OCI-LY7 (cell line): ENCODE data around the gene PLD2. TPM values are rescaled to one million over a fixed set of nuclear protein-coding genes. Genes with fewer than 3 reads are reported as not detected.

Source experiments
- BruUV-seq: library from RNA; stranded (reverse); fragments of 400-500 nt; replicated peaks from 2 replicates; lab custom pipeline; 2021; lab: Mats Ljungman, UMichigan
- CTCF ChIA-PET: fragments of 300-600 bp; sonication (Branson Sonifier 250); formaldehyde crosslinking; loops from one replicate; lab custom pipeline; 2022; ENCODE audit warnings: antibody characterized with exemption; ENCODE audit not compliant: unreplicated experiment; lab: Charles Lee
- POLR2A ChIA-PET: fragments of 300-600 bp; sonication (Branson Sonifier 250); formaldehyde crosslinking; loops from one replicate; lab custom pipeline; 2022; ENCODE audit warnings: antibody characterized with exemption; lab: Charles Lee
- DNase-seq: peaks from one replicate; pipeline ENCODE4 v3.0.0-alpha.2; 2015; ENCODE audit warnings: low spot score
- H2AFZ ChIP-seq: fragments of 200-600 bp; sonication (generic), shearing (Covaris generic); 2 replicates; pipeline ENCODE4 v1.6.1; 2014; ENCODE audit warnings: mild to moderate bottlenecking, antibody characterized with exemption, low read length, moderate library complexity
- H3K27ac ChIP-seq: fragments of 200-600 bp; sonication (generic); 2 replicates; pipeline ENCODE4 v1.5.1; 2014; ENCODE audit warnings: mixed run types, low read depth, mild to moderate bottlenecking, moderate library complexity, low read length, inconsistent platforms; ENCODE audit not compliant: poor library complexity, severe bottlenecking
- H3K36me3 ChIP-seq: fragments of 200-600 bp; sonication (generic); 2 replicates; pipeline ENCODE4 v1.6.1; 2014; ENCODE audit warnings: mild to moderate bottlenecking, antibody characterized with exemption, low read length, moderate library complexity, mixed read lengths; ENCODE audit not compliant: insufficient read depth
- H3K4me1 ChIP-seq: fragments of 200-600 bp; sonication (generic); 2 replicates; pipeline ENCODE4 v1.5.1; 2014; ENCODE audit warnings: mild to moderate bottlenecking, low read length; ENCODE audit not compliant: insufficient read depth, poor library complexity, severe bottlenecking
- H3K4me2 ChIP-seq: fragments of 200-600 bp; sonication (generic); 2 replicates; pipeline ENCODE4 v1.6.1; 2014; ENCODE audit warnings: mild to moderate bottlenecking, low read length
- H3K4me3 ChIP-seq: fragments of 200-600 bp; sonication (generic); 2 replicates; pipeline ENCODE4 v1.5.1; 2014; ENCODE audit warnings: mild to moderate bottlenecking, low read depth, low read length; ENCODE audit not compliant: poor library complexity, severe bottlenecking
- H3K79me2 ChIP-seq: fragments of 200-600 bp; sonication (generic); 2 replicates; pipeline ENCODE4 v1.6.1; 2016; ENCODE audit warnings: low read depth, mild to moderate bottlenecking, low read length, moderate library complexity, mixed read lengths; ENCODE audit not compliant: insufficient read depth
- H3K9me2 ChIP-seq: fragments of 200-600 bp; sonication (generic); 2 replicates; pipeline ENCODE4 v1.6.1; 2016; ENCODE audit warnings: mild to moderate bottlenecking, low read length, mixed read lengths; ENCODE audit not compliant: insufficient read depth
- H3K9me3 ChIP-seq: fragments of 200-600 bp; sonication (generic); 2 replicates; pipeline ENCODE4 v1.6.1; 2014; ENCODE audit warnings: mild to moderate bottlenecking, mixed run types, low read length, mixed read lengths
- H4K20me1 ChIP-seq: fragments of 200-600 bp; sonication (generic); 2 replicates; pipeline ENCODE4 v1.6.1; 2014; ENCODE audit warnings: mild to moderate bottlenecking, antibody characterized with exemption, low read length, moderate library complexity, mixed read lengths; ENCODE audit not compliant: insufficient read depth
- EZH2phosphoT487 ChIP-seq: fragments of 200-600 bp; sonication (generic); IDR thresholded peaks from 2 replicates; pipeline ENCODE4 v1.6.1; 2018; ENCODE audit warnings: low read depth, borderline replicate concordance, mild to moderate bottlenecking, mixed run types, antibody characterized with exemption, low read length, moderate library complexity, mixed read lengths
- intact Hi-C: fragments of 100-400 bp; cut with micrococcal nuclease; formaldehyde crosslinking; loops from one replicate; pipeline ENCODE4 v1.10.0; 2022; ENCODE audit not compliant: unreplicated experiment
- total RNA-seq, 2 experiments: library from RNA; depleted of rRNA in 1 of 2; stranded (reverse); fragments of >200 nt in 1 of 2; shearing (Covaris generic) in 1 of 2; gene quantifications; 2 replicates each; pipeline ENCODE4 v1.2.3, GENCODE V29; 2014 to 2022
- TF ChIP-seq, protein P1 (sequence below): fragments of 200-600 bp; sonication (generic); conservative IDR thresholded peaks from 2 replicates; pipeline ENCODE4 v1.5.1; 2014; ENCODE audit warnings: mild to moderate bottlenecking, antibody characterized with exemption, low read length, moderate library complexity, mixed read lengths

The PLD2 gene
- total RNA-seq, 2 experiments from 2014 or later, result 10.2 to 13.5 TPM

DNA sequence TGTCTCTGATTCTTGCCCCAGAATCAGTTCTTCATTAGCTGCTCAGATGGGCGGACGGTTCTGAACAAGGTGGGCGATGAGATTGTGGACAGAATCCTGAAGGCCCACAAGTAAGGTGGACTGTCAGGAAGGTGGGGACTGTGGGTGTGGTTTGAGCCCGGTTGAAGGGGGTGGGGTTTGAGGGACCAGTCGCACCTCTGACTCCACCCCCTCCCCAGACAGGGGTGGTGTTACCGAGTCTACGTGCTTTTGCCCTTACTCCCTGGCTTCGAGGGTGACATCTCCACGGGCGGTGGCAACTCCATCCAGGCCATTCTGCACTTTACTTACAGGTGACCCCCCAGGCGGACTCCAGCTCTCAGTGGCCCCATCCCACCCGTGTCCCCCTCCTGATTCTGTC, 11.3 kb downstream of the PLD2 start:
- no peak for DNase-seq
- no peak overlapping the region for H2AFZ ChIP-seq
- no peaks in the 10 kb centered on the region for H4K20me1 ChIP-seq
- ChIA-PET CTCF (no interaction called here), POLR2A (no interaction called here)
- intact Hi-C loops, result no loop called here
- H3K9me3 ChIP-seq, result no peaks in the 10 kb centered on the region
- H3K27ac ChIP-seq, result no peak overlapping the region
- no peaks in the 10 kb centered on the region for H3K4me1 ChIP-seq
- no peak for TF ChIP-seq EZH2phosphoT487
- TF ChIP-seq, protein P1, sequence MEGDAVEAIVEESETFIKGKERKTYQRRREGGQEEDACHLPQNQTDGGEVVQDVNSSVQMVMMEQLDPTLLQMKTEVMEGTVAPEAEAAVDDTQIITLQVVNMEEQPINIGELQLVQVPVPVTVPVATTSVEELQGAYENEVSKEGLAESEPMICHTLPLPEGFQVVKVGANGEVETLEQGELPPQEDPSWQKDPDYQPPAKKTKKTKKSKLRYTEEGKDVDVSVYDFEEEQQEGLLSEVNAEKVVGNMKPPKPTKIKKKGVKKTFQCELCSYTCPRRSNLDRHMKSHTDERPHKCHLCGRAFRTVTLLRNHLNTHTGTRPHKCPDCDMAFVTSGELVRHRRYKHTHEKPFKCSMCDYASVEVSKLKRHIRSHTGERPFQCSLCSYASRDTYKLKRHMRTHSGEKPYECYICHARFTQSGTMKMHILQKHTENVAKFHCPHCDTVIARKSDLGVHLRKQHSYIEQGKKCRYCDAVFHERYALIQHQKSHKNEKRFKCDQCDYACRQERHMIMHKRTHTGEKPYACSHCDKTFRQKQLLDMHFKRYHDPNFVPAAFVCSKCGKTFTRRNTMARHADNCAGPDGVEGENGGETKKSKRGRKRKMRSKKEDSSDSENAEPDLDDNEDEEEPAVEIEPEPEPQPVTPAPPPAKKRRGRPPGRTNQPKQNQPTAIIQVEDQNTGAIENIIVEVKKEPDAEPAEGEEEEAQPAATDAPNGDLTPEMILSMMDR, result no peak
- no peak overlapping the region for H3K4me3 ChIP-seq
- BruUV-seq, result no TSS peak
- H3K9me2 ChIP-seq, result no peaks in the 10 kb centered on the region
- no peaks in the 10 kb centered on the region for H3K79me2 ChIP-seq
- H3K4me2 ChIP-seq, result no peak overlapping the region
- no peaks in the 10 kb centered on the region for H3K36me3 ChIP-seq

DNA sequence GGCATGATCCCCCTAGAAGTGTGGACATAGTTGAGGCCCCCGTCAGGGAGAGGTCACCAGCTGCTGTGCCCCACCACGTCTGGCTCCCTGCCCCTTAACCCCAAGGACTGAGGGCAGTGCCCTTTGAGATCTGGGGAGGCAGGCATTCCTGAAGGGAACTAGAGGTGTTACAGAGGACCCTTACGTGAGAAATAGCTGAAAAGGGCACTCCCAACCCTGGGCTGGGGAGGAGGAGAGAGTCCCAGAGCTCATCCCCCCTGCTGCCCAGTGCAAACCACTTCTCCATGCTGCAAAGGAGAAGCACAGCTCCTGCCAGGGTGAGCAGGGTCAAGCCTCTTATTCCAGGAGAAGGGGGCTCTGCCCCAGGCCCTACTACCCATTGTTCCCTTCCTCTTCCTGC, 15.9 kb downstream of the PLD2 start:
- POLR2A ChIA-PET, result no interaction called here
- H2AFZ ChIP-seq, result no peak overlapping the region
- H3K9me2 ChIP-seq, result no peaks in the 10 kb centered on the region
- no peaks in the 10 kb centered on the region for H3K9me3 ChIP-seq
- no peak overlapping the region for H3K4me2 ChIP-seq
- no TSS peak for BruUV-seq
- CTCF ChIA-PET, result no interaction called here
- H3K4me3 ChIP-seq, result no peak overlapping the region
- no peak overlapping the region for H3K27ac ChIP-seq
- H3K36me3 ChIP-seq, result no peaks in the 10 kb centered on the region
- H3K4me1 ChIP-seq, result no peaks in the 10 kb centered on the region
- intact Hi-C loops, result no loop called here
- TF ChIP-seq EZH2phosphoT487, result no peak
- TF ChIP-seq, protein P1, result no peak
- no peak for DNase-seq
- H3K79me2 ChIP-seq, result no peaks in the 10 kb centered on the region
- H4K20me1 ChIP-seq, result no peaks in the 10 kb centered on the region

DNA sequence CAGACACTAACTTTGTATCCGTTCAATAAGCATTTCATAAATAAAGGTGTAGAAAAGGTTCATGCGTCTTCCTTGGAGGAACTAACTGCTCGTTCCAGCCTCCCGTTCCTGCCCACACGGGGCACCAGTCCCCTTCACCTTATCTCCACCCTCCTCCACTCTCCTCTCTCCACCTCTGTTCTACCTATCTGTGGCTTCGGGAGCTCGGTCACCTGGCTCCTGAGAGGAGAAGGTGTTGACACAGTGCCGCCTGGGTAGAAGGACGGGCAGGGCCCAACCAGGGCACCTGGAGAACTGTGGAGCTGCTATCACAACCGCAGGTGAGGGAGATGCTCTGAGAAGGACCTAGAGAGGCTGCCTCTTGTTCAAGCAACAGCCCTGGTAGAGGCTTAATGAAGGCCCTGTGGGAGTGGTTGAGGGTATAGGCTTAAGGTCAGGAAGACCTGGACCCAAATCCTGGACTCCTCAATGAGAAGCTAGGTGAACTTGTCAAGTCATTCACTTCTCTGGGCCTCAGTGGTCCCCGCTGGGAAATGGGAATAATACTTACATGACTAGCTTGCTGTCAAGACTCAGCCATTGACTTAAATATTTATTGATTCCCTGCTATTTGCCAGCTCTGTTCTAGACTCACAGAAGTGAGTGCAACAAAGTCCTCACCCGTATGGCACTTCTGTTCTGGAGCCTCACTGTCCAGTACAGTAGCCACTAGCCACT, 16.6 kb downstream of the PLD2 start:
- no peaks in the 10 kb centered on the region for H3K9me3 ChIP-seq
- ChIA-PET POLR2A (no interaction called here), CTCF (no interaction called here)
- DNase-seq, result no peak
- no TSS peak for BruUV-seq
- H3K4me1 ChIP-seq, result no peaks in the 10 kb centered on the region
- H2AFZ ChIP-seq, result no peak overlapping the region
- no peak overlapping the region for H3K4me3 ChIP-seq
- H3K27ac ChIP-seq, result no peak overlapping the region
- H3K36me3 ChIP-seq, result no peaks in the 10 kb centered on the region
- no peaks in the 10 kb centered on the region for H3K9me2 ChIP-seq
- H3K79me2 ChIP-seq, result no peaks in the 10 kb centered on the region
- H3K4me2 ChIP-seq, result no peak overlapping the region
- intact Hi-C loops, result no loop called here
- no peaks in the 10 kb centered on the region for H4K20me1 ChIP-seq
- TF ChIP-seq, protein P1, result no peak
- TF ChIP-seq EZH2phosphoT487, result no peak
